HG02885 (cell line): ENCODE measurements around the gene CERCAM.

Source experiments
- ATAC-seq: cut with Tn5 transposase; IDR thresholded peaks from one replicate; pipeline ENCODE4 v1.9.1; 2021; ENCODE audit warnings: mild to moderate bottlenecking; ENCODE audit not compliant: unreplicated experiment, poor library complexity

Gene CERCAM, protein sequence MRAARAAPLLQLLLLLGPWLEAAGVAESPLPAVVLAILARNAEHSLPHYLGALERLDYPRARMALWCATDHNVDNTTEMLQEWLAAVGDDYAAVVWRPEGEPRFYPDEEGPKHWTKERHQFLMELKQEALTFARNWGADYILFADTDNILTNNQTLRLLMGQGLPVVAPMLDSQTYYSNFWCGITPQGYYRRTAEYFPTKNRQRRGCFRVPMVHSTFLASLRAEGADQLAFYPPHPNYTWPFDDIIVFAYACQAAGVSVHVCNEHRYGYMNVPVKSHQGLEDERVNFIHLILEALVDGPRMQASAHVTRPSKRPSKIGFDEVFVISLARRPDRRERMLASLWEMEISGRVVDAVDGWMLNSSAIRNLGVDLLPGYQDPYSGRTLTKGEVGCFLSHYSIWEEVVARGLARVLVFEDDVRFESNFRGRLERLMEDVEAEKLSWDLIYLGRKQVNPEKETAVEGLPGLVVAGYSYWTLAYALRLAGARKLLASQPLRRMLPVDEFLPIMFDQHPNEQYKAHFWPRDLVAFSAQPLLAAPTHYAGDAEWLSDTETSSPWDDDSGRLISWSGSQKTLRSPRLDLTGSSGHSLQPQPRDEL

GRCh38 chr9:128420651-128421481 lies at the start of gene CERCAM:
CERCAM (plus strand) TSS chr9:128420857; CDS start chr9:128420878, 21 bp downstream.
- peak; percentile 79 for ATAC-seq

- ATAC-seq, result no peak
Measured at GRCh38 chr9:128371630-128372117, 49.0 kb upstream of the CERCAM start.

DNA sequence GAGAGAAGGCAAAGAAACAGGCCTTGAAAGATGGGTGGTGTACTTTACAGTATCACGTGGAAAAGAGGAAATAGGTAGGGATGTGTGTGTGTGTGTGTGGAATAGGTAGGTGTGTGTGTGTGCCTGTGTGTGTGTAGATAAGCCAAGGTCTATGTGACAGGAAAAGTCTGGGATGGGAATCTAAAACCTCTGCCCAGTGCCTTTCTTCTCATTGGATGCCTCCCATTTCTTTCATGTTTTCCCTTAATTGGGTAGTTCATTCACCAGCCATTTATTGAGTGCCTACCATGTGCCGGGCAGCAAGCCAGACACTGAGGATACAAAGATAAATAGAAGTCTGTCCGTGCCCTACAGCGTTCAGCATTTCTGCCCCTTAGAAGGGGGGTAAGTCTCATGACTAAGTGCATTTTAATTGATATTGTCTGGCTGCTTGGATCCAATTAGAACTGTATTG lies 48.4 kb upstream of the CERCAM start:
- no peak for ATAC-seq

- no peak for ATAC-seq
Measured at GRCh38 chr9:128372784-128373183, 47.9 kb upstream of the CERCAM start.

DNA sequence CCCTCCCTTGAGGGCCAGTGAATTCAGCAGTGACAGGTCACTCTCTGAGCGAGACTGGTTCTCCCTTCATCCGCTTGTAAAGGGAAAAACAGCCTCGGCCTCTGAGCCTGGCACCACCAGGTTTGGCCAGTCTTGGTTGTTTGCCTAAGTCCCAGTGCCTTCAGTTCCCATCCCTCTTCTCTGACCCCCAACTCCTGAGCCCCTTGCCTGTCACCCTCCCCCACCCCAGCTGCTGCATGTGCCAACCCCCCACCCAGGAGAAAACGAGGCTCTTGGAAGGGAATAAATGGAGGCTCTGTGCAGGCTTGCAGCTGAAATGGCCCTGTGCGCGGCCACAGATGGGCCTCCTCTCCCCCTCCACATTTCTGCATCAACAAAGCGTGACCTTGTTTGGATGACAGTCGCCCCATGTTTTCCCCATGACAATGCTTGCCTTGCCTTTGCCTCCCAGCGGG lies 46.4 kb upstream of the CERCAM start:
- ATAC-seq, result no peak

GRCh38 chr9:128375865-128376264 lies 44.8 kb upstream of the CERCAM start:
- no peak for ATAC-seq

- ATAC-seq, result no peak
Measured at GRCh38 chr9:128382261-128382660, 38.4 kb upstream of the CERCAM start.

DNA sequence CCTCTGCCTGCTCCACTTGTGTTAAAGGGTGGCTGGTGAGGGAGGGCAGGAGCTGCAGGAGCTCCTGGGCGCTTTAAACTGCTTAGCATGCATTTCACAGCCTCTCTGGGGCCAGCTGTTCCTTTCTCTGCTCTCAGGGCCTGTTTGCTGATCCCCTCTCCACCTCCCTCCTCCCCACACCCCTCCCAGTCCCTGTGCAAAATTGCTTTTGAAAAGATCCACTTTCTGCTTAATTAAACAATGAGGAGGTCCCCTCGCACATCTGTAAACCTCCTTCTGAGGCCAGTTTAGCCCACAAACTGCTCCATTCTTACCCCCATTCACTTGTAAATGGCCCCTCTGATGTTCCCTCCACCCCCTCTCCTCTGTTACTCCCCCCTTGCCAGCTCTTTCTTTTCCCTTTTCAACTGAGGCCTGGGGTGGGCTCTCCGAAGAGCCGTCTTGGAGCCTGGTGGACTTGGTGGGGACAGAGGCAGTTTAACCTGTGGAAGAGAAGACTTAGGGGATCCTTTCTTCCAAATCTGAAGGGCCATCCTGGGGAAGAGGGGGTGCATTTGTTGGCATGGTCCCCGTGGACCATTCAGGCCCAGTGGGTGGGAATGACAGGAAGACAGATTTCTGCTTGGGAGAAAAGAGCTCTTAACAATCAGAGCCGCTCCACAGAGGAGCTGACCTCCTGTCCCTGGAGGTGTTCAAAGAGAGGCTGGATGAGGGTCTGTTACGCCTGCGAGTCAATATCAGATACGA lies 37.5 kb upstream of the CERCAM start:
- ATAC-seq, result no peak

DNA sequence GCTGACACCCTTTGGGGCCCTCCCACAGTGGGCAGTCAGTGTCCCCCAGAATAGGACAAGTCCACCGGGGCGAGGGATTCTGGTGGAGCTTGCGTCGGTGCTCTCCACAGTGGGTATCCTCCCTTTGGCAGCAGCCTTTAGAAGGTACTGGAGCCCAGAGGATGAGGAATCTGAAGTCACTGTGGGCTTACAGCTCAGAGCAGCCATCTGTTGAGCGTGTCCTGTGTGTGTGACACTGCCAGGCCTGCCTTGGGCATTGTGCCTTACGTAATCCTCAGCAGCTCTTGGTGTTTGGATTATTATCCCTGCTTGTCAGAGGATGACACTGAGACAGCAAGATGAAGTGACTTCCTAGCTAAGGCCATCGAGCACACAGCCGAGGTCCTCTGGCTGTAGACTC lies 36.9 kb upstream of the CERCAM start:
- no peak for ATAC-seq

GRCh38 chr9:128384801-128385495 lies 35.7 kb upstream of the CERCAM start:
- ATAC-seq, result no peak

- no peak for ATAC-seq
Measured at GRCh38 chr9:128385496-128386460, 34.9 kb upstream of the CERCAM start.

DNA sequence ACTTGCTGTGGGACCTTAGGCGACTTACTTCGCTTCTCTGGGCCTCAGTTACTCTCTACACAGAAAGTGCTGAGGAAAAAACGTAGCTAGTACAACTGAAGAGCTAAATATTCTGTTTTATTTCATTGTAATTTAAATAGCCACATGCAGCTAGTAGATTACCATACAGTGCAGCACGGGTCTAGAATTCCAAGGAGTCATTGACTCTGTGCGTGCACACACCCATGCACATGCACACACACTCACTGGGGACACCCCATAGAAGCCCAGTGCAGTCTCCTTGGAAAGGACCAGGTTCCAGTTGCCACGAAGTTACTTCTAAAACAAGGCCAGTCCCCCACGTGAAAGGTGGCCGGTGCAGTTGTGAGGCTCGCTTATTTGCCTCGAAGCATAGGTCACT lies 32.5 kb upstream of the CERCAM start:
- ATAC-seq, result no peak

DNA sequence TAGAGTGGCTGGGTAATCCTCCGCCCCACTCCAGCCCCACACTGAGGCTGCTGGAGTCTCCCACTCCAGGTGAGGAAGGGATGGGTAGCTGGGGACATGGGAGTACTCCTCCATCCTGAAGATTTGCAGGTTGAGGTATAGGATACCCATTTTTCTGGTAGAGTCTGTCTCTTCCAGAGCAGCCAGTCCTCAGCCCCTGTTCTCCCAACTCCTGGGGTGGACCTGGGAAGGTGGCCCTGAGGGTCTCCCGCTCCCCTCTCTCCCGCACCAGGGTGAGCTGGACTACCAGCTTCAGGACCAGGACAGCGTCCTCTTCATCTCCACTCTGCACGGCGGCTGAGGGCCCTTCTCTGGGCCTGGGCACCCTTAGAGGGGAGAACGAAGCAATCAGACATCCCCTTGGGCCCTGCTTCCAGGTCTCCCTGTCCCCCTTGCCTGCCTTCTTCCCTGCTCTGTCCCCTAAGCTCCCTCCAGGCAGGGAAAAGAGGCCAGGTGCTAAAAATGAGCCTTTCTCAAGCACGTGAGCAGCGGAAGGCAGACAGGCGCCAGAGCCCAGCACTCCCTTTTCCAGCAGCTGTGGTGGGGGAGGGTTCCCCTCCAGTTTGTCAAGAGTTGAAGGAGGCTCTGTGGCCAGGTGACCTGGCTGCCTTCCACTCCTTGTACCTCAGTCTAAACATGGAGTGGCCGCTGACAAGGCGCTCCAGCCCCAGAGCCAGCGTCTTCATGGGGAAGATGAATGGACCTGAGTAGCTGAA lies 31.1 kb upstream of the CERCAM start:
- ATAC-seq, result no peak

GRCh38 chr9:128390150-128390812 lies 30.4 kb upstream of the CERCAM start:
- ATAC-seq, result no peak

DNA sequence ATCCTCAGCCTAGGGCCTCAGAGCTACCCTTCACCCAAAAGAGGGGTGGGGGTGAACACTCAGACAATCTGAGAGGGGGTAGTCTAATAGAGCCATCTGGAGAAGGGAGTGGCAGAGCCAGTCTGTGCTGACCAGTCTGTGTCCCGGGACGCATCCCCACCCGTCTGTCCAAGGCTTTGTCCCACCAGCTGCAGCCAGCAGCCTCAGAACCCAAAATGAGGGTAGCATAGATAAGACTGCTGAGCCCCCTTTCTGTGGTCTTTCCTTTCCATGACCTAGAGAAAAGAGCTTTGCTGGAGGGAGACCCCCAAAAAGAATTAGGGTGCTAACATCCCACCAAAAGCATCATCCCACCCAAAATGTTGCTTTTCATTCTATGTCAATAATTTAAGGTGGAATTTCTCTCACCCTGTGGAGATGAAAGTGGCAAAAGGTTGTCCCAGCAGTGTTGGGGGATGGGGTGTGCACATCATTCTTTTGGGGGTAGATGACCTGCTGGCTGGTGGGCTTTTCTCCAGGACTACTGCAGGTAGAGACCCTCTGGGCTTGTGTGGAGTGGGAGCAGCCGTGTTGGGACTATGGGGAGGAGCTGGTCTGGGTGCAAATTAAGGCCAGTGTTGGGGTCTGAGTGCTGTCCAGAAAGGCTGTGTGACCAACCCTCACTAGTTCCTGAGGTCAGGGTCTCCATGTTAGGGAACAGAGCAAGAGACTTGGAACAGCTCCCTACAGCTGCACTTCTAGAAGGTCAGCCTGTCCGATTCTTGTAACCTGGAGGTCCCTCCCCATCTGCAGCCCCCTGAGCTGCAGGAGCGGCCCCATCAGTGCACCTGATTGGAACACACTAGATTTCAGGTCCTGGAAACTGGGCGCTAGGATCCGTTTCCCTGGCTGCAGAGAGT lies 29.6 kb upstream of the CERCAM start:
- no peak for ATAC-seq

GRCh38 chr9:128391956-128392301 lies 28.7 kb upstream of the CERCAM start:
- ATAC-seq, result no peak
